DND-41 (cell line): Measurements from ENCODE around the gene MAD2L1.
"Not testable (repeated sequence)": the region's sequence is repeated elsewhere in the genome, so short reads cannot be mapped to it uniquely, and the experiment has no call there.

Experiments used
- ATAC-seq: fragments of 200-7000 bp; cut with Tn5 transposase; 3 replicates; pipeline ENCODE4 v1.9.1; 2021; ENCODE audit warnings: low read depth; ENCODE audit not compliant: insufficient read depth
- DNase-seq: peaks from one replicate; pipeline ENCODE4 v3.0.0-alpha.2; 2020
- H2AFZ ChIP-seq: 2 replicates; pipeline ENCODE4 v1.6.0; 2012; ENCODE audit warnings: low read depth, low read length
- H3K27ac ChIP-seq: 2 replicates; pipeline ENCODE4 v1.5.1; 2012; ENCODE audit warnings: low read length, inconsistent platforms
- H3K27me3 ChIP-seq: fragments of 200-600 bp; sonication (generic); 2 replicates; pipeline ENCODE4 v1.6.0; 2012; ENCODE audit warnings: low read length, mild to moderate bottlenecking, inconsistent platforms; ENCODE audit not compliant: insufficient read depth, poor library complexity
- H3K36me3 ChIP-seq: 2 replicates; pipeline ENCODE4 v1.5.1; 2012; ENCODE audit warnings: low read length, inconsistent platforms; ENCODE audit not compliant: insufficient read depth
- H3K4me1 ChIP-seq: 2 replicates; pipeline ENCODE4 v1.5.1; 2012; ENCODE audit warnings: mild to moderate bottlenecking, low read length; ENCODE audit not compliant: insufficient read depth
- H3K4me2 ChIP-seq: 2 replicates; pipeline ENCODE4 v1.6.0; 2012; ENCODE audit warnings: mild to moderate bottlenecking, moderate library complexity, low read length, inconsistent platforms; ENCODE audit not compliant: insufficient read depth
- H3K4me3 ChIP-seq, 2 experiments: fragments of 200-600 bp in 1 of 2; shearing (Covaris generic) in 1 of 2; 2 replicates each; pipeline ENCODE4 v1.5.1; 2012 to 2016; ENCODE audit warnings: inconsistent platforms in 2 of 2, low read length in 2 of 2, mild to moderate bottlenecking in 2 of 2, low read depth in 1 of 2, moderate library complexity in 1 of 2
- H3K79me2 ChIP-seq: 2 replicates; pipeline ENCODE4 v1.6.0; 2012; ENCODE audit warnings: low read length, inconsistent platforms; ENCODE audit not compliant: insufficient read depth
- H3K9ac ChIP-seq: 2 replicates; pipeline ENCODE4 v1.6.0; 2012; ENCODE audit warnings: low read depth, mild to moderate bottlenecking, inconsistent platforms, low read length, moderate library complexity
- H3K9me3 ChIP-seq: 2 replicates; pipeline ENCODE4 v1.5.1; 2012; ENCODE audit warnings: low read length, moderate library complexity, mild to moderate bottlenecking, inconsistent platforms; ENCODE audit not compliant: insufficient read depth, severe bottlenecking
- H4K20me1 ChIP-seq: 2 replicates; pipeline ENCODE4 v1.6.0; 2012; ENCODE audit warnings: low read length; ENCODE audit not compliant: insufficient read depth
- CTCF ChIP-seq: IDR thresholded peaks from 2 replicates; pipeline ENCODE4 v1.5.1; 2012; ENCODE audit warnings: borderline replicate concordance, low read length, moderate library complexity, mild to moderate bottlenecking; ENCODE audit not compliant: poor library complexity, severe bottlenecking; ENCODE audit errors: extremely low read depth
- EZH2 ChIP-seq: IDR thresholded peaks from 3 replicates; pipeline ENCODE4 v1.6.1; 2012; ENCODE audit warnings: borderline replicate concordance, low read depth, mild to moderate bottlenecking, moderate library complexity, low read length, inconsistent platforms; ENCODE audit not compliant: severe bottlenecking

The MAD2L1 gene

GRCh38 chr4:120070196-120070595 lies 3.5 kb upstream of the MAD2L1 start:
- Histone ChIP-seq H3K79me2 (peaks cover 36% of the 10 kb centered on the region), H4K20me1 (peaks cover 2% of the 10 kb centered on the region; the same call in 1 of the 2 replicates)

GRCh38 chr4:120065974-120066516 lies 603 bp downstream of the MAD2L1 start:
- Histone ChIP-seq H3K27me3 (no peaks in the 10 kb centered on the region), H3K9ac (peak overlapping the region; percentile 88), H3K4me3 (peak overlapping the region; percentile 73 to 75; a peak in 3 of 4 replicates), H2AFZ (peak overlapping the region; percentile 69), H4K20me1 (peaks cover 32% of the 10 kb centered on the region), H3K9me3 (no peaks in the 10 kb centered on the region), H3K4me1 (peaks cover 72% of the 10 kb centered on the region), H3K27ac (peak overlapping the region; percentile 97), H3K4me2 (peak overlapping the region; percentile 76), H3K79me2 (peaks cover 77% of the 10 kb centered on the region), H3K36me3 (peaks cover 44% of the 10 kb centered on the region)
- ATAC-seq (peak; percentile 70), DNase-seq (peak; percentile 78)
- no peak for TF ChIP-seq CTCF
- no peak for TF ChIP-seq EZH2

More at GRCh38 chr4:120070196-120070595, 3.5 kb upstream of the MAD2L1 start:
- DNase-seq (no peak), ATAC-seq (no peak)
- H3K36me3 ChIP-seq, result peaks cover 4% of the 10 kb centered on the region; the same call in 1 of the 2 replicates
- TF ChIP-seq CTCF, result no peak
- no peak for TF ChIP-seq EZH2
- H3K27ac ChIP-seq, result no peak overlapping the region
- no peaks in the 10 kb centered on the region for H3K27me3 ChIP-seq
- peaks cover 39% of the 10 kb centered on the region for H3K4me1 ChIP-seq
- no peak overlapping the region for H2AFZ ChIP-seq
- no peak overlapping the region for H3K9ac ChIP-seq
- no peak overlapping the region for H3K4me2 ChIP-seq
- no peaks in the 10 kb centered on the region for H3K9me3 ChIP-seq
- H3K4me3 ChIP-seq, result no peak overlapping the region

GRCh38 chr4:120064887-120065286 lies 1.8 kb downstream of the MAD2L1 start:
- DNase-seq, result no peak
- peak overlapping the region; percentile 88 for H3K9ac ChIP-seq
- peak overlapping the region; percentile 73 to 75; a peak in 2 of 4 replicates for H3K4me3 ChIP-seq

GRCh38 chr4:120063711-120064110 lies 2.9 kb downstream of the MAD2L1 start:
- ATAC-seq, H2AFZ ChIP-seq, H3K27ac ChIP-seq, DNase-seq, H3K27me3 ChIP-seq, H3K9me3 ChIP-seq: not testable (repeated sequence)
- Histone ChIP-seq H3K9ac (peak overlapping the region; percentile 88), H3K36me3 (peaks cover 67% of the 10 kb centered on the region), H4K20me1 (peaks cover 41% of the 10 kb centered on the region), H3K79me2 (peaks cover 95% of the 10 kb centered on the region), H3K4me3 (peak overlapping the region in 1 of 2 experiments; percentile 73; a peak in 1 of 4 replicates), H3K4me2 (peak overlapping the region; percentile 76), H3K4me1 (peaks cover 50% of the 10 kb centered on the region)

More at GRCh38 chr4:120064887-120065286, 1.8 kb downstream of the MAD2L1 start:
- peaks cover 62% of the 10 kb centered on the region for H3K4me1 ChIP-seq
- peak overlapping the region; percentile 76 for H3K4me2 ChIP-seq
- H3K79me2 ChIP-seq, result peaks cover 89% of the 10 kb centered on the region
- TF ChIP-seq EZH2, result no peak
- TF ChIP-seq CTCF, result no peak
- no peaks in the 10 kb centered on the region for H3K27me3 ChIP-seq
- ATAC-seq, result no peak
- no peaks in the 10 kb centered on the region for H3K9me3 ChIP-seq
- no peak overlapping the region for H2AFZ ChIP-seq
- no peak overlapping the region for H3K27ac ChIP-seq
- peaks cover 41% of the 10 kb centered on the region for H4K20me1 ChIP-seq
- peaks cover 55% of the 10 kb centered on the region for H3K36me3 ChIP-seq
